SW480 (cell line): ENCODE measurements around the gene LRRC74A.

Experiments used
- DNase-seq: peaks from one replicate; pipeline ENCODE4 v3.0.0-alpha.2; 2016; ENCODE audit warnings: low spot score

LRRC74A gene

DNA sequence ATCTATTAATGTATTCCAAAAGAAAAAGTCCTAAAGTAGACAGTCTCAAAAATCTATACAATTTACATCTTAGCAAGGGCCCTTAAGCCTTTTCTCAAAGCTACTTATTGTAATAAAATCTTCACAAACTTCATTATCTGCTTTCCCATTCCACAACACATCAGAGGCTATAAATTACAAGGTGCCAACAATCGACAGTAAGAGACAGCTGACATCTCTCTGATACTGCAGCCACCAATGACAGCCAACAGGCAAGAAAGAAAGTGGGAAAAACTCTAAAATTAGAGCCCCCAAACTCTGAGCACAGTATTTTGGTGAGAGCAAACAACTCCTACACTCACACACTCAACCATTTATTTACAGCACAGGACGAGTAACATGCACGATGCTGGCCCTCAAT, 15.7 kb upstream of the LRRC74A start:
- no peak for DNase-seq

- peak; percentile 54 for DNase-seq
Observed at GRCh38 chr14:76810953-76811400, 15.2 kb upstream of the LRRC74A start.

DNA sequence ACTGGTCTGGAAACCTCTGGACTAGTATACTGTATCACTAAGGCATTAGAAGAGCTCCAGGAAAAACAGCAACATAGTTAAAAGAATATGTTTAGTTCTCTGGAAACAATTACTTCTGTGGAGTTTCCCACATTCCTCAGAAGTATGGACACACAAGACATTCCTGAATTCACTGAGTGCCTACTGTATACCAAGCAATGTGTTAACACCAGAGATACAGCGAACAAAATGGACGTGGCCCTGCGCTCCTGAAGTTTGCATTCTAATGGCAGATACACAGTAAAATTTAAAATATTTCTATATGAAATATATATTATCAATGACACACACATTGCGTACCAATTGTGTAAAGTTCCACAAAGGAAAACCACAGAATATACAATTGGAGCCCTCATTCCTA, 14.6 kb upstream of the LRRC74A start:
- DNase-seq = no peak

GRCh38 chr14:76812093-76812421, 14.2 kb upstream of the LRRC74A start:
- DNase-seq = peak; percentile 52

GRCh38 chr14:76812422-76813383, 13.5 kb upstream of the LRRC74A start, which contains the start of gene ANGEL1:
TSS of gene ANGEL1 (minus strand) at chr14:76812882. CDS start at chr14:76812827, 55 bp downstream.
- DNase-seq = peak; percentile 95

- no peak for DNase-seq
Observed at GRCh38 chr14:76814726-76815645, 11.2 kb upstream of the LRRC74A start.

DNA sequence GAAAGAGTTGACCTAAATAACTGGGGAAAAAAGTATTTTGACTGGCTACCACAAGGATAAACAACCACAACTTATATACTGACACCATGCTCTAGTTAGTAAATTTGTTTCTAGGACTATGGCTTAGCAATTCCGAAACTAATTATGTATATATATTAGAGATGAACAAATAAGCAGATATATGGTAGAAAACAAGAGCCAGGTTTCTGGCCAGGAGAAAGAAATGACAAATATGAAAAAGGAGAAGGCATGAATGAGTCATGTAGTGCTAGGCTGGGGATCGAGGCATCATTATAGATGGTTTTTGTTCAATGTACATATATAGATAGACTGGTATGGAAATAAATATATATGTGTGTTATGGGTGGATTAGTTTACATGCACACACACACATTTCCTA, 5.5 kb upstream of the LRRC74A start:
- DNase-seq = no peak

- DNase-seq = no peak
Observed at GRCh38 chr14:76827696-76828296, 1.6 kb downstream of the LRRC74A start.

- DNase-seq = no peak
Observed at GRCh38 chr14:76828339-76829012, 2.3 kb downstream of the LRRC74A start.

- no peak for DNase-seq
Observed at GRCh38 chr14:76829013-76829365, 2.8 kb downstream of the LRRC74A start.

DNA sequence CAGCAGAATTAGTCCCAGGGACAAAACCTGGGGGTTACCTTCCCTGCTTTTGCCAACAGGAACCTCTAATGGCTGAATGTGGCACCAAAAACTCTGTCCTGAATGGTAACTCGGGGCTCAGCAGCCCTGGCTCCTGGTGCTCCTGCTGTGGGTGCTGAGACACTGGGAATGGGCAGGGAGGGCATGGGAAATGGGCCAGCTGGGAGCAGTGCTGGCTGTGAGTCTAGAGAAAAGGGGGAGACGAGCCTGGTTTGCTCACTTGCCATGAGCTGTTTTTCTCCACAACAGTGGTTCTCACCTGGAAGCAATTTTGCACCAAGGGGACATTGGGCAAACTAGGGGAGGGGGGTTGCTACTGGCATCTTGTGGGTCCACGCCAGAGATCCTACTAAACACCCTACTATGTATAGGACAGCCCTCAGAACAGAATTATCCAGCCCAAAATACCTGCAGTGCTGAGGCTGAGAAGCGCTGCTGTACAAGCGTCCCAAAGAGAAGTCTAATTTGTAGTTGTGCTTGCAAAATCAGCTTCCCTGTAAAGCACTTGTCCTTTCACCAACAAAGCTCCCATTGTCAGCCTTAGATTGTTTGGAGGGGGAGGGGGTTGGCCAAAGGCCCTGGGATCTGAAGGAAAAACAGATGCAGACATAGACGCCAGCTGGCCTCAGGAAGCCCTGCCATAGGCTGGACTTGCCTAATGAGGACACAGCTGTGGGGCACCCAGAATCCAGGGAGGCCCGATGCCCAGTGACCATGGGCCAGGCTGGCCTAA, 3.6 kb downstream of the LRRC74A start:
- DNase-seq = peak; percentile 36

- no peak for DNase-seq
Observed at GRCh38 chr14:76830556-76830955, 4.3 kb downstream of the LRRC74A start.

DNA sequence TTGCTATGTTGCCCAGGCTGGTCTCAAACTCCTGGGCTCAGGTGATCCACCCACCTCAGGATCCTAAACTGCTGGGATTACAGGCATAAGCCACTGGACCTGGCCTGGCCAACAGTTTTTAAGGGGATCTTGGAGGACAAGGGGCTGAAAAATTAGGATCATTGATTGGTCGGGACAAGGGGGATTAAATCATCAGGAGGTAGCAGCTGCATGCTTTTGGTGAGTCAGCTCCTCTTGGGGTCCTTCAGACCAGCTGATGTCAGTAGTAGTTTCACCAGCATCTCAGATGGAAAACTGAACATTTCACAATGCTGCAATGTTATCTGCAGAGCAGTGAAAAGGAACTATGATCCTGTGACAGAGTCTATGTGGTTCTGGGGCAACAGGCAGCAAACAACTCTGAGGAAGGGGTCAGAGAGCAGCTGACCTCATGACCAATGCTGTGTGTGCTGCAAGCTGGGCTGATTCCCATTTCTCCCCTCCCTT, 6.3 kb downstream of the LRRC74A start:
- DNase-seq = no peak

DNA sequence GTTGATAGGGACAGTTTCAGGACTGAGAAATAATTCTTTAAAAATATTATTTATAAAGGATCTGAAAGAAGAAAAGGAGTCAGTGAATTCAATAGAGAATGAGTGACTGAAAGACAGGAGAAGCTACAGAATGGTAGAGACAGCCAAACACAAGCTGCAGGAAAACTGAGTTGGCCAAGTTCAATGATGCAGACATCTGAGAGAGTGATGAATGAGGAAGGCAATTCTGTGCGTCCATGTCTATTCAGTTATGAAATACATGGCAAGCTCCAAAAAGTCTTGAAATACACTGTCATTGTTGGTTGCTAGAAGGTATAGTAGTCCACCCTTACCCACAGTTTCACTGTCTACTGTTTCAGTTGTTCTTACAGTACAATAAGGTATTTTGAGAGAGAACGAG, 6.8 kb downstream of the LRRC74A start:
- DNase-seq = no peak

GRCh38 chr14:76834241-76834661, 8.0 kb downstream of the LRRC74A start:
- DNase-seq = no peak

- DNase-seq = no peak
Observed at GRCh38 chr14:76836029-76836630, 9.9 kb downstream of the LRRC74A start.

GRCh38 chr14:76837524-76837923, 11.3 kb downstream of the LRRC74A start:
- no peak for DNase-seq

- DNase-seq = no peak
Observed at GRCh38 chr14:76842414-76842813, 16.2 kb downstream of the LRRC74A start.

- no peak for DNase-seq
Observed at GRCh38 chr14:76844223-76844622, 18.0 kb downstream of the LRRC74A start.

DNA sequence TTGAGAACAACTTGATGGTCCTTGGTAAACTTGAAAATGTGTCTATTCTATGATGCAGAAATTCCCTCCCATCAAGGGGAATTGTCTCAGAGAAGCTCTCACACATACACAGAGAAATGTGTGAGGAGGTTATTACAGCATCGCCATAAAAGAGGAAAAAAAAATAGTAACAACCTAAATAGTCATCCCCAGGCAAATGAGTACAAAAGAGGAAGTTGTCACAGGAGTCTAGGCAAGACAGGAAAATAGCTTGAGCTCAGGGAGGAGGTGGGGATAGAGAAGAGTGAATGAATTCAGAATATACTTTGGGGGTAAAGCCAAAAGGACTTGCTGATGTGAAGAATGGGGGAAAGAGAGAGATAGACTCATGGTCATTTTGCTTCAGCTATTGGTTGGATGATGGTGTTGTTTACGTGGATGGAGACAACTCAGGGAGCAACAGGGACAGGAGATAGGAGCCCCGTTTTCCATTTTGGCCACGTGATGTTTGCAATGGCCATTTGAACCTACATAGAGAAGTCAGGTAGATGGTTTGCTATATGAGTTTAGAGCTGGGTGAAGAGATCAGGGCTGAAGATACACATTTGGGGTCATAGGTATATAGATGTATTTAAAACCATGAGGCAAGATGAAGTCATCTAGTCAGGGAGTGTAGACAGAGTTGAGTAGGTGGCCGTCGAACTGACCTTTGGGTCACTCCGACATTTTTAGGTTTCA, 20.3 kb downstream of the LRRC74A start:
- DNase-seq = no peak
